Hepatocyte (in vitro differentiated cells): ENCODE results near the gene EMC8. TPM values are rescaled to one million over a fixed set of nuclear protein-coding genes. Genes with fewer than 3 reads are reported as not detected.

Source experiments
- DNase-seq: peaks from one replicate; pipeline ENCODE4 v3.0.0-alpha.2; 2016; ENCODE audit warnings: low spot score
- H2AFZ ChIP-seq: fragments of 200-600 bp; sonication (generic); 2 replicates; pipeline ENCODE4 v1.6.0; 2016; ENCODE audit warnings: antibody characterized with exemption, mild to moderate bottlenecking
- H3K27ac ChIP-seq: fragments of 200-600 bp; sonication (generic); 2 replicates; pipeline ENCODE4 v1.5.1; 2016; ENCODE audit warnings: mild to moderate bottlenecking
- H3K27me3 ChIP-seq: fragments of 200-600 bp; sonication (generic); 2 replicates; pipeline ENCODE4 v1.6.1; 2016
- H3K36me3 ChIP-seq: fragments of 200-600 bp; sonication (generic); replicated peaks from 2 replicates; pipeline ENCODE4 v1.5.1; 2016; ENCODE audit warnings: low read depth; ENCODE audit not compliant: insufficient read depth
- H3K4me1 ChIP-seq: fragments of 200-600 bp; sonication (generic); 2 replicates; pipeline ENCODE4 v1.5.1; 2016; ENCODE audit warnings: mild to moderate bottlenecking, moderate library complexity; ENCODE audit not compliant: insufficient read depth
- H3K4me2 ChIP-seq: fragments of 200-600 bp; sonication (generic); 2 replicates; pipeline ENCODE4 v1.6.0; 2016
- H3K4me3 ChIP-seq: fragments of 200-600 bp; sonication (generic); 2 replicates; pipeline ENCODE4 v1.5.1; 2016; ENCODE audit warnings: mild to moderate bottlenecking
- H3K79me2 ChIP-seq: fragments of 200-600 bp; sonication (generic); 2 replicates; pipeline ENCODE4 v1.6.0; 2017; ENCODE audit warnings: mild to moderate bottlenecking
- H3K9me2 ChIP-seq: fragments of 200-600 bp; sonication (generic); replicated peaks from 2 replicates; pipeline ENCODE4 v1.6.0; 2017; ENCODE audit warnings: mild to moderate bottlenecking; ENCODE audit not compliant: insufficient read depth
- H3K9me3 ChIP-seq: fragments of 200-600 bp; sonication (generic); 2 replicates; pipeline ENCODE4 v1.5.1; 2016; ENCODE audit warnings: low read depth, mild to moderate bottlenecking
- H4K20me1 ChIP-seq: fragments of 200-600 bp; sonication (generic); 2 replicates; pipeline ENCODE4 v1.6.0; 2016; ENCODE audit warnings: mild to moderate bottlenecking; ENCODE audit not compliant: insufficient read depth, poor library complexity, severe bottlenecking
- EZH2 ChIP-seq: fragments of 200-600 bp; sonication (generic); IDR thresholded peaks from 2 replicates; pipeline ENCODE4 v1.6.1; 2016; ENCODE audit warnings: antibody characterized with exemption, mild to moderate bottlenecking, borderline replicate concordance
- EZH2phosphoT487 ChIP-seq: fragments of 200-600 bp; sonication (generic); IDR thresholded peaks from one replicate; pipeline ENCODE4 v1.6.1; 2018; ENCODE audit warnings: antibody characterized with exemption, mild to moderate bottlenecking, low read depth, moderate library complexity; ENCODE audit not compliant: unreplicated experiment, severe bottlenecking
- WGBS: methylation state at CpG from one replicate; pipeline ENCODE4 v1.1.6; 2016; ENCODE audit warnings: low lambda C conversion rate; ENCODE audit errors: missing lambda C conversion rate; 5-methylcytosine and 5-hydroxymethylcytosine counted together
- polyA plus RNA-seq: library from polyadenylated mRNA; unstranded; fragments of >200 nt; fragmentation: Nextera tagmentation; extraction: Ambion mirVana; gene quantifications from 2 replicates; pipeline ENCODE4 v1.2.1, GENCODE V29; 2016
- total RNA-seq: library from RNA; depleted of rRNA; stranded (reverse); fragments of >200 nt; gene quantifications from 2 replicates; pipeline ENCODE4 v1.2.3, GENCODE V29; 2014
- TF ChIP-seq, protein P1 (sequence below): fragments of 200-600 bp; sonication (generic); IDR thresholded peaks from 2 replicates; pipeline ENCODE4 v1.5.1; 2016; ENCODE audit warnings: antibody characterized with exemption, mild to moderate bottlenecking; ENCODE audit not compliant: poor library complexity

Gene EMC8
- total and polyA plus RNA-seq, 2 experiments from 2014 or later = 35.0 to 50.6 TPM

DNA sequence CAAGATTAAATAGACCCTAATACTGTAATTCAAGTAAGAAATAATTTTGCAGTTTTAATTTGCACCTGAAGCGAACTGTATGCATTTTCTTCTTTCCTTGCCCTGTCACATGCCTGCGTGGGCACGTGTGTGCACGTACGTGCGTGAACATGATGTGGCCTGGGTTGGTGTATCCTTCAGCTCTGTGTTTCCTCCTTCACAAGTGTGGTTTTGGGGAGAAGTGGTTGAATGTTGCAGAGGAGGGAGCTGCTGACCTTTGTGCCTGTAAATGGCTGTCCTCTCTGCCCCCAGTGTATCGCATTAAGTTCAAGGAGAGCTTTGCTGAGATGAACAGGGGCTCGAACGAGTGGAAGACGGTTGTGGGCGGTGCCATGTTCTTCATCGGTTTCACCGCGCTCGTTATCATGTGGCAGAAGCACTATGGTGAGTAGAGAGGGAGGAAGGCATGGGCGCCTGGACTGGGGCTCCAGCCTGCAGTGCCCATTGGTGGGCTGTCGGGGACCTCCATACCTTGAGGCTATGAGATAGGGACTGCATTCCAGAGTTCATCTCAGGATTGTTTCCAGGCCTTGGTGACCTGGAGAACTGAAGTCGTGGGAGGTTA lies 6.2 kb upstream of the EMC8 start:
- no peaks in the 10 kb centered on the region for H3K27me3 ChIP-seq
- H3K4me2 ChIP-seq = no peak overlapping the region
- peaks cover 9% of the 10 kb centered on the region for H4K20me1 ChIP-seq
- no peak overlapping the region for H3K4me3 ChIP-seq
- no peaks in the 10 kb centered on the region for H3K9me3 ChIP-seq
- H3K27ac ChIP-seq = no peak overlapping the region
- no peaks in the 10 kb centered on the region for H3K36me3 ChIP-seq
- H3K79me2 ChIP-seq = peaks cover 30% of the 10 kb centered on the region
- 91% methylated on average over 17 of the region's 18 CpGs for WGBS
- TF ChIP-seq EZH2phosphoT487 (no peak), EZH2 (no peak)
- TF ChIP-seq, protein P1, sequence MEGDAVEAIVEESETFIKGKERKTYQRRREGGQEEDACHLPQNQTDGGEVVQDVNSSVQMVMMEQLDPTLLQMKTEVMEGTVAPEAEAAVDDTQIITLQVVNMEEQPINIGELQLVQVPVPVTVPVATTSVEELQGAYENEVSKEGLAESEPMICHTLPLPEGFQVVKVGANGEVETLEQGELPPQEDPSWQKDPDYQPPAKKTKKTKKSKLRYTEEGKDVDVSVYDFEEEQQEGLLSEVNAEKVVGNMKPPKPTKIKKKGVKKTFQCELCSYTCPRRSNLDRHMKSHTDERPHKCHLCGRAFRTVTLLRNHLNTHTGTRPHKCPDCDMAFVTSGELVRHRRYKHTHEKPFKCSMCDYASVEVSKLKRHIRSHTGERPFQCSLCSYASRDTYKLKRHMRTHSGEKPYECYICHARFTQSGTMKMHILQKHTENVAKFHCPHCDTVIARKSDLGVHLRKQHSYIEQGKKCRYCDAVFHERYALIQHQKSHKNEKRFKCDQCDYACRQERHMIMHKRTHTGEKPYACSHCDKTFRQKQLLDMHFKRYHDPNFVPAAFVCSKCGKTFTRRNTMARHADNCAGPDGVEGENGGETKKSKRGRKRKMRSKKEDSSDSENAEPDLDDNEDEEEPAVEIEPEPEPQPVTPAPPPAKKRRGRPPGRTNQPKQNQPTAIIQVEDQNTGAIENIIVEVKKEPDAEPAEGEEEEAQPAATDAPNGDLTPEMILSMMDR = no peak
- H2AFZ ChIP-seq = no peak overlapping the region
- DNase-seq = no peak
- peaks cover 9% of the 10 kb centered on the region for H3K4me1 ChIP-seq
- H3K9me2 ChIP-seq = no peaks in the 10 kb centered on the region

DNA sequence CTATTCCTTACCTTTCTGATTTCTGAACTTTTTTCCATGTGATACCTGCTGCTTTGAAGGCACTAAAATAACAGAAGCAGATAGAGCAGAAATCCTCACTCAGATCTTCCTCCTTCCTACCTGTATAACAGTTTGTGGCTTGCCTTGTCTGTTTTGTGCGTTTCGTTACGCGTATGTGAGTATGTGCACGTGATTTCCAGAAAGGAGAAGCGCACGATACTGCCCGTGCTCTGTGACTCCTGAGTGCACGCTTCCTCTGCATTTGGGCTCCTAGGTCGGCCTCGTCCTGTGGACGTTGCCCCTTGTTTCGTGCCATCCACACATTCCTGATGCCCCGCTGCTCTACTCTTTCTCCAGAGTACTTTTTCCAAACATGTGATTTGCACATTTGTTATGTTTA lies 4.2 kb upstream of the EMC8 start:
- 82% methylated on average over 13 of the region's 14 CpGs for WGBS
- TF ChIP-seq, protein P1 = no peak
- TF ChIP-seq EZH2 = no peak
- TF ChIP-seq EZH2phosphoT487 = no peak
- Histone ChIP-seq H4K20me1 (peaks cover 12% of the 10 kb centered on the region), H3K27ac (no peak overlapping the region), H2AFZ (no peak overlapping the region), H3K4me2 (no peak overlapping the region), H3K9me2 (no peaks in the 10 kb centered on the region), H3K9me3 (no peaks in the 10 kb centered on the region), H3K79me2 (peaks cover 46% of the 10 kb centered on the region), H3K4me1 (peaks cover 11% of the 10 kb centered on the region), H3K36me3 (no peaks in the 10 kb centered on the region), H3K27me3 (no peaks in the 10 kb centered on the region), H3K4me3 (no peak overlapping the region)
- DNase-seq = no peak

DNA sequence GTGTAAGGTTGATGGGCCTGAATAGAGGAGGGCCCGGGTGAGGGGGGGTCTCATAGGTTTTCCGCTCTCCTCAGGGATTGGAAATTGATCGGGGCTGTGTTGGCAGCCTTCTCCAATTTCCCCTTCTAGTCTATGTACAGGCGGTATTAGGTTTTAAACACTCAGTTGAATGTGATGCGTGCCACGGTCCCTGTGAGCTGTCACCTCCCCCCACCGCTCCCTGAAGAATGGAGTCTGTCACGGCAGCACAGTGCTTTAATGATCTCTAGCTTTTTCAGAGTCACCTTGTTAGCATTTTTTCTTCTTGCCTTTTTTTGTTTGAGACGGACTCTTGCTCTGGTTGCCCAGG lies 951 bp upstream of the EMC8 start:
- no peaks in the 10 kb centered on the region for H3K36me3 ChIP-seq
- peak overlapping the region; percentile 94 for H3K4me2 ChIP-seq
- peak; percentile 68 for DNase-seq
- TF ChIP-seq EZH2 = no peak
- TF ChIP-seq, protein P1 = no peak
- no peak for TF ChIP-seq EZH2phosphoT487
- WGBS = 15% methylated on average over 9 of the region's 9 CpGs
- peak overlapping the region; percentile 15 for H2AFZ ChIP-seq
- no peaks in the 10 kb centered on the region for H3K9me3 ChIP-seq
- H3K27ac ChIP-seq = peak overlapping the region; percentile 97
- peaks cover 11% of the 10 kb centered on the region for H3K4me1 ChIP-seq
- no peaks in the 10 kb centered on the region for H3K9me2 ChIP-seq
- H4K20me1 ChIP-seq = peaks cover 22% of the 10 kb centered on the region
- no peaks in the 10 kb centered on the region for H3K27me3 ChIP-seq
- peak overlapping the region; percentile 70 for H3K4me3 ChIP-seq
- H3K79me2 ChIP-seq = peaks cover 79% of the 10 kb centered on the region
